Measurements from ENCODE around the gene ACTN1. TPM values are rescaled to one million over a fixed set of nuclear protein-coding genes. Genes with fewer than 3 reads are reported as not detected.

ACTN1 gene
- total and polyA plus RNA-seq, 2 experiments from 2014 or later = 88.0 to 163 TPM

- no peaks in the 10 kb centered on the region for H3K9me3 ChIP-seq (ENCODE audit: low read depth)
- H2AFZ ChIP-seq = no peak overlapping the region
- H3K27ac ChIP-seq = no peak overlapping the region
- no peaks in the 10 kb centered on the region for H4K20me1 ChIP-seq (ENCODE audit: insufficient read depth, poor library complexity, severe bottlenecking)
- H3K4me1 ChIP-seq (ENCODE audit: insufficient read depth) = peaks cover under 1% of the 10 kb centered on the region
- no peaks in the 10 kb centered on the region for H3K36me3 ChIP-seq (replicated peaks; ENCODE audit: insufficient read depth, low read depth)
- H3K27me3 ChIP-seq = no peaks in the 10 kb centered on the region
- H3K9me2 ChIP-seq (replicated peaks; ENCODE audit: insufficient read depth) = no peaks in the 10 kb centered on the region
- DNase-seq (ENCODE audit: low spot score) = no peak
- H3K4me2 ChIP-seq = no peak overlapping the region
- H3K79me2 ChIP-seq = peaks cover 62% of the 10 kb centered on the region
- no peak for TF ChIP-seq EZH2phosphoT487 (IDR thresholded peaks at IDR 0.05; ENCODE audit: low read depth, severe bottlenecking, unreplicated experiment)
- TF ChIP-seq CTCF (IDR thresholded peaks at IDR 0.05; ENCODE audit: poor library complexity) = no peak
- TF ChIP-seq EZH2 (IDR thresholded peaks at IDR 0.05; ENCODE audit: borderline replicate concordance) = no peak
- WGBS (ENCODE audit: low lambda C conversion rate, missing lambda C conversion rate) = 78% methylated on average over 11 of the region's 11 CpGs
- H3K4me3 ChIP-seq = no peak overlapping the region
Observed at GRCh38 chr14:68916358-68916941, 62.7 kb downstream of the ACTN1 start.

- Histone ChIP-seq H3K9me3 (ENCODE audit: low read depth) (no peaks in the 10 kb centered on the region), H3K4me2 (no peak overlapping the region), H3K27me3 (no peaks in the 10 kb centered on the region), H3K4me3 (no peak overlapping the region), H3K27ac (no peak overlapping the region), H3K36me3 (replicated peaks; ENCODE audit: insufficient read depth, low read depth) (no peaks in the 10 kb centered on the region), H3K79me2 (peaks cover 48% of the 10 kb centered on the region), H4K20me1 (ENCODE audit: insufficient read depth, poor library complexity, severe bottlenecking) (no peaks in the 10 kb centered on the region), H2AFZ (no peak overlapping the region), H3K9me2 (replicated peaks; ENCODE audit: insufficient read depth) (no peaks in the 10 kb centered on the region), H3K4me1 (ENCODE audit: insufficient read depth) (no peaks in the 10 kb centered on the region)
- no peak for DNase-seq (ENCODE audit: low spot score)
- WGBS (ENCODE audit: low lambda C conversion rate, missing lambda C conversion rate) = 98% methylated on average over 3 of the region's 3 CpGs
- TF ChIP-seq EZH2 (IDR thresholded peaks at IDR 0.05; ENCODE audit: borderline replicate concordance) (no peak), CTCF (IDR thresholded peaks at IDR 0.05; ENCODE audit: poor library complexity) (no peak), EZH2phosphoT487 (IDR thresholded peaks at IDR 0.05; ENCODE audit: low read depth, severe bottlenecking, unreplicated experiment) (no peak)
Observed at GRCh38 chr14:68913516-68913915, 65.6 kb downstream of the ACTN1 start.

- no peak overlapping the region for H3K27ac ChIP-seq
- H3K4me3 ChIP-seq = no peak overlapping the region
- no peaks in the 10 kb centered on the region for H3K4me1 ChIP-seq (ENCODE audit: insufficient read depth)
- TF ChIP-seq CTCF (IDR thresholded peaks at IDR 0.05; ENCODE audit: poor library complexity) (peak; percentile 94), EZH2 (IDR thresholded peaks at IDR 0.05; ENCODE audit: borderline replicate concordance) (no peak)
- peaks cover 41% of the 10 kb centered on the region for H3K79me2 ChIP-seq
- H3K36me3 ChIP-seq (replicated peaks; ENCODE audit: insufficient read depth, low read depth) = no peaks in the 10 kb centered on the region
- no peak overlapping the region for H2AFZ ChIP-seq
- H3K9me3 ChIP-seq (ENCODE audit: low read depth) = no peaks in the 10 kb centered on the region
- peak; percentile 89 for DNase-seq (ENCODE audit: low spot score)
- H4K20me1 ChIP-seq (ENCODE audit: insufficient read depth, poor library complexity, severe bottlenecking) = no peaks in the 10 kb centered on the region
- H3K4me2 ChIP-seq = no peak overlapping the region
- no peaks in the 10 kb centered on the region for H3K27me3 ChIP-seq
- 49% methylated on average over 12 of the region's 12 CpGs for WGBS (ENCODE audit: low lambda C conversion rate, missing lambda C conversion rate)
- no peaks in the 10 kb centered on the region for H3K9me2 ChIP-seq (replicated peaks; ENCODE audit: insufficient read depth)
Observed at GRCh38 chr14:68911594-68912227, 67.4 kb downstream of the ACTN1 start.

Measured in hepatocyte (in vitro differentiated cells).